Gastroesophageal sphincter (tissue), 4 donors: ENCODE data around the gene MYO1B. TPM values are rescaled to one million over a fixed set of nuclear protein-coding genes. Genes with fewer than 3 reads are reported as not detected.

ENCODE experiments used
- ATAC-seq: fragments of 150-250 bp; one replicate; pipeline ENCODE4 v1.9.1; 2016; ENCODE audit warnings: mild to moderate bottlenecking, moderate library complexity
- H3K27ac ChIP-seq, 4 donors: fragments of 200-600 bp; sonication (generic) in 3 of 4; 1 replicate in 3 of 4; 2 replicates in 1 of 4; pipeline ENCODE4 v1.5.1; 2016 to 2019
- H3K27me3 ChIP-seq: fragments of 200-600 bp; sonication (generic); one replicate; pipeline ENCODE4 v1.5.1; 2019
- H3K36me3 ChIP-seq, 2 donors: fragments of 200-600 bp; sonication (generic); one replicate each; pipeline ENCODE4 v1.5.1; 2019; ENCODE audit warnings: control low read depth in 1 of 2
- H3K4me1 ChIP-seq, 3 donors: fragments of 200-600 bp; sonication (generic); 1 replicate in 2 of 3; 2 replicates in 1 of 3; pipeline ENCODE4 v1.5.1; 2016 to 2019; ENCODE audit warnings: control low read depth in 2 of 3
- H3K4me3 ChIP-seq, 2 donors: fragments of 200-600 bp; sonication (generic); one replicate each; pipeline ENCODE4 v1.5.1; 2019; ENCODE audit warnings: mild to moderate bottlenecking in 1 of 2, moderate library complexity in 1 of 2
- H3K9me3 ChIP-seq, 3 donors: fragments of 200-600 bp; sonication (generic); one replicate each; pipeline ENCODE4 v1.5.1; 2017 to 2019; ENCODE audit warnings: control low read depth in 2 of 3
- EP300 ChIP-seq: sonication (generic); formaldehyde crosslinking; IDR thresholded peaks from one replicate; pipeline ENCODE4 v1.6.1; 2017; ENCODE audit warnings: antibody characterized with exemption, mild to moderate bottlenecking
- POLR2A ChIP-seq, 2 donors: fragments of 450-650 bp; IDR thresholded peaks; one replicate each; pipeline ENCODE4 v1.6.1; 2017; ENCODE audit warnings: antibody characterized with exemption in 2 of 2, mild to moderate bottlenecking in 2 of 2, moderate library complexity in 1 of 2
- POLR2AphosphoS5 ChIP-seq: sonication (generic); formaldehyde crosslinking; IDR thresholded peaks from one replicate; pipeline ENCODE4 v1.6.1; 2017; ENCODE audit warnings: antibody characterized with exemption
- WGBS, 2 donors: methylation state at CpG; one replicate each; pipeline ENCODE4 v1.1.5; 2018; ENCODE audit warnings: low coverage in 1 of 2; 5-methylcytosine and 5-hydroxymethylcytosine counted together
- total RNA-seq, 4 donors: library from RNA; depleted of rRNA; stranded (reverse); fragments of >200 nt; gene quantifications; one replicate each; pipeline ENCODE4 v1.1.0, GENCODE V29; 2016
- TF ChIP-seq, protein P1 (sequence below), 4 experiments: fragments of 200-600 bp in 2 of 4; fragments of 450-650 bp in 2 of 4; sonication (generic) in 1 of 4; IDR thresholded peaks; one replicate each; pipeline ENCODE4 v1.5.1; 2017 to 2019; ENCODE audit warnings: antibody characterized with exemption in 4 of 4, mild to moderate bottlenecking in 2 of 4, moderate library complexity in 2 of 4

The MYO1B gene
- total RNA-seq, 4 donors from 2014 or later: 17.3 to 45.0 (median 21.0) TPM

DNA sequence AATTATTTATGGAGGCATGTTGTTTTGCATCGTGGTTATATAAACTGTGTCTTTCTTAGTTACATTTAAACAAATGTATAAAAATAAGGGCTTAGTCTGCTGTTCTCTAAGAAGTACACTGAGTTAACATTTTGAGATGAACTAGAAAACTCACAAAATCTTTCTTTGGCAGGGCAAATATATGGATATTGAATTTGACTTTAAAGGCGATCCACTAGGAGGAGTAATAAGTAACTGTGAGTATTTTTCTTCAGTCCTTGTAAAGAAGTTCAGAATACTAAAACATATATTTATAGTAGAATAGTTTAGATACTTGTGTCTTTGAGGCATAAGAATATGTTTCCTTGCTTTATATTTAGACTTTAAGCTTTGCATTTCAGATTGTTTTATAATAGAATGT lies 104.8 kb downstream of the MYO1B start:
- Histone ChIP-seq H3K27me3 (no peaks in the 10 kb centered on the region), H3K4me1 (peaks cover 0 to 29% (median 0%) of the 10 kb centered on the region in 3 donors), H3K36me3 (no peaks in the 10 kb centered on the region), H3K27ac (peak overlapping the region in 1 of 4 donors; percentile 32), H3K9me3 (no peaks in the 10 kb centered on the region), H3K4me3 (no peak overlapping the region)
- 29 to 42% methylated on average over 2 of the region's 2 CpGs for WGBS, 2 donors
- TF ChIP-seq, protein P1, sequence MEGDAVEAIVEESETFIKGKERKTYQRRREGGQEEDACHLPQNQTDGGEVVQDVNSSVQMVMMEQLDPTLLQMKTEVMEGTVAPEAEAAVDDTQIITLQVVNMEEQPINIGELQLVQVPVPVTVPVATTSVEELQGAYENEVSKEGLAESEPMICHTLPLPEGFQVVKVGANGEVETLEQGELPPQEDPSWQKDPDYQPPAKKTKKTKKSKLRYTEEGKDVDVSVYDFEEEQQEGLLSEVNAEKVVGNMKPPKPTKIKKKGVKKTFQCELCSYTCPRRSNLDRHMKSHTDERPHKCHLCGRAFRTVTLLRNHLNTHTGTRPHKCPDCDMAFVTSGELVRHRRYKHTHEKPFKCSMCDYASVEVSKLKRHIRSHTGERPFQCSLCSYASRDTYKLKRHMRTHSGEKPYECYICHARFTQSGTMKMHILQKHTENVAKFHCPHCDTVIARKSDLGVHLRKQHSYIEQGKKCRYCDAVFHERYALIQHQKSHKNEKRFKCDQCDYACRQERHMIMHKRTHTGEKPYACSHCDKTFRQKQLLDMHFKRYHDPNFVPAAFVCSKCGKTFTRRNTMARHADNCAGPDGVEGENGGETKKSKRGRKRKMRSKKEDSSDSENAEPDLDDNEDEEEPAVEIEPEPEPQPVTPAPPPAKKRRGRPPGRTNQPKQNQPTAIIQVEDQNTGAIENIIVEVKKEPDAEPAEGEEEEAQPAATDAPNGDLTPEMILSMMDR (IDR thresholded peaks at IDR 0.05): no peak
- TF ChIP-seq POLR2A (IDR thresholded peaks at IDR 0.05) (no peak), EP300 (no peak), POLR2AphosphoS5 (no peak)
- no peak for ATAC-seq

DNA sequence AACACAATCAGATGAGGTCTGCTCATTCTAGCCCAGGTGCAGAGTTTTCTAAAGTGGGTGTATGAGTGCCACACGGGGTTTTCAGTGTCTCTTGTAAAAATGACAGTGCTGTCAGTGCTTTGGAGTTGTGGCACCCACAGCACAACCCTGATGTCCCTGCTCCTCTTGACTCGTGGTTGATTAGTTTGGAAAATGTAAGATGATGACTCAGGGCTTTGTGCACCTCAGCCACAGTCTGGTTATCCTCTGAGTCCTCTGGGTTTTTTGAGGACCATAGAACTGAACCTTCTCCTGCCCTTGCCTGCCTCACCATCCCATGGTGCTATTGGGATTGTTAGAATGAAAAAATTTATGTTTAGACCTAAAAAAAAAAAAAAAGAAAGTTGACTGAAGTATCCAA lies 105.6 kb downstream of the MYO1B start:
- WGBS, 2 donors: 38 to 40% methylated on average over 1 to 2 of the region's 2 CpGs
- no peak overlapping the region for H3K4me3 ChIP-seq
- H3K4me1 ChIP-seq: peaks cover 0 to 20% (median 0%) of the 10 kb centered on the region in 3 donors
- no peak for TF ChIP-seq EP300
- no peak for TF ChIP-seq POLR2AphosphoS5
- TF ChIP-seq, protein P1 (IDR thresholded peaks at IDR 0.05): no peak
- H3K27ac ChIP-seq: no peak overlapping the region
- no peaks in the 10 kb centered on the region for H3K9me3 ChIP-seq
- no peak for ATAC-seq
- H3K27me3 ChIP-seq: no peaks in the 10 kb centered on the region
- H3K36me3 ChIP-seq: no peaks in the 10 kb centered on the region

DNA sequence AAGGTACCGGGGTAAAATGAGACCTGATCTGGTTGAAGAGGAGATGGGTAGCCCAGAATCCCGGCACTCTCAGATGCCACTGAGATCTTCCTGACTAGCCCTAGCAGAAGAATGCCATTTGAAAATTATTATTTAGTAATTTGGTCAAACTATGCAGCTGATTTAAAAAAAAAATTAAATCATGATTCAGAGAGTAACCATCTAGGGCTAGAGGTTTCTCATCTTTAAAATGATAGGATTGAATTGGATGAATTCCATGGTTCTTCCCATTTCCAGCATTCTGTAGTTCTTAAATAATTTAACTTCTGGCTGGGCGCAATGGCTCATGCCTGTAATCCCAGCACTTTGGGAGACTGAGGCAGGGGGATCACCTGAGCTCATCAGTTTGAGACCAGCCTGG lies 106.1 kb downstream of the MYO1B start:
- no peak for ATAC-seq

DNA sequence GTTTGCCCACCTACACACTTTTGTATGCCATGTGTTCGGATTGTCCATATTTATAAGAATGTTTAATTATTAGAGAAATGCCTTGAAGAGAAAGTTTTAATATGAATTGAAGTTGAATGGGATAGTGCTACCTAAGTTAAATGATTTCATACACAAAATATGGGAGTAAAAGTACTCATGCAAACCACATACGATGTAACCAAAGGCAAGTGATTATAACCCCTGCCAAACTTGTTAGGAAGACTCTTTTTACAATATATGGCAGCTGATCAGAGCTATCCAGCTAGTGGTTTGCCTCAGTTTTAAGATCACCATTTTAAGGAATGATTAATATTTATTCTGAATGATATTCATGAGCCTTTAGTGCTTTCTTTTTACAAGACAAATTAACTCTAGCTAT lies 106.7 kb downstream of the MYO1B start:
- WGBS, 2 donors: 72 to 79% methylated on average over 2 of the region's 2 CpGs
- Histone ChIP-seq H3K36me3 (no peaks in the 10 kb centered on the region), H3K4me1 (peaks cover 0 to 17% (median 0%) of the 10 kb centered on the region in 3 donors), H3K27ac (no peak overlapping the region), H3K4me3 (no peak overlapping the region), H3K9me3 (no peaks in the 10 kb centered on the region), H3K27me3 (no peaks in the 10 kb centered on the region)
- no peak for ATAC-seq
- no peak for TF ChIP-seq POLR2A (IDR thresholded peaks at IDR 0.05)
- TF ChIP-seq, protein P1 (IDR thresholded peaks at IDR 0.05): no peak
- no peak for TF ChIP-seq EP300
- TF ChIP-seq POLR2AphosphoS5: no peak

More for the DNA sequence above, 106.1 kb downstream of the MYO1B start:
- no peak overlapping the region for H3K4me3 ChIP-seq
- no peaks in the 10 kb centered on the region for H3K27me3 ChIP-seq
- no peaks in the 10 kb centered on the region for H3K36me3 ChIP-seq
- H3K27ac ChIP-seq: no peak overlapping the region
- TF ChIP-seq POLR2AphosphoS5: no peak
- no peak for TF ChIP-seq POLR2A (IDR thresholded peaks at IDR 0.05)
- TF ChIP-seq, protein P1 (IDR thresholded peaks at IDR 0.05): no peak
- no peak for TF ChIP-seq EP300
- 88 to 92% methylated on average over 3 of the region's 3 CpGs for WGBS, 2 donors
- peaks cover 0 to 17% (median 0%) of the 10 kb centered on the region in 3 donors for H3K4me1 ChIP-seq
- H3K9me3 ChIP-seq: no peaks in the 10 kb centered on the region

DNA sequence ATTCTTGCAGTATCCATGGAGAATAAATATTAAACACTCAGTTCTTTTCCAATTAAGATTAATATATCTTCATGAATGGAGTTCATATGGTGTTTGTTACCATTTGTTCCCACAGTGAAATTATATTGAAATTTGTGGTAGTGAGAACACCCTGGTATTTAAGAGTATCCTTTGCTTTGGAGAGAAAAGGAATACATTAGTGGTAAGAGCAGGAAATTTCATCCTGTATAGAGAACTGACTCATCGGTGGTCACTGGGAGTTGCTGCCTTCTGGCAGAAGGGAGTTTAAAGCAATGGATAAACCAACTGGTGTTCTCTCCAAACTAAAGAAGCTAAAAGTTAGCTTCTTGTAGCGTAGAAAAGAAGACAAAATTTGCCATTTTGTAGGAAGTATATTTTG lies 107.3 kb downstream of the MYO1B start:
- Histone ChIP-seq H3K36me3 (no peaks in the 10 kb centered on the region), H3K4me3 (no peak overlapping the region), H3K4me1 (peaks cover 0 to 17% (median 0%) of the 10 kb centered on the region in 3 donors), H3K27ac (no peak overlapping the region), H3K27me3 (no peaks in the 10 kb centered on the region), H3K9me3 (no peaks in the 10 kb centered on the region)
- TF ChIP-seq POLR2A (IDR thresholded peaks at IDR 0.05) (no peak), EP300 (no peak), POLR2AphosphoS5 (no peak)
- TF ChIP-seq, protein P1 (IDR thresholded peaks at IDR 0.05): no peak
- ATAC-seq: no peak
- WGBS, 2 donors: 58 to 61% methylated on average over 2 of the region's 2 CpGs
